ENCODE data around the gene STK32B. TPM values are rescaled to one million over a fixed set of nuclear protein-coding genes. Genes with fewer than 3 reads are reported as not detected.

STK32B gene
- total and polyA plus RNA-seq, 9 donors: 0.35 to 3.0 (median 1.2) TPM

DNA sequence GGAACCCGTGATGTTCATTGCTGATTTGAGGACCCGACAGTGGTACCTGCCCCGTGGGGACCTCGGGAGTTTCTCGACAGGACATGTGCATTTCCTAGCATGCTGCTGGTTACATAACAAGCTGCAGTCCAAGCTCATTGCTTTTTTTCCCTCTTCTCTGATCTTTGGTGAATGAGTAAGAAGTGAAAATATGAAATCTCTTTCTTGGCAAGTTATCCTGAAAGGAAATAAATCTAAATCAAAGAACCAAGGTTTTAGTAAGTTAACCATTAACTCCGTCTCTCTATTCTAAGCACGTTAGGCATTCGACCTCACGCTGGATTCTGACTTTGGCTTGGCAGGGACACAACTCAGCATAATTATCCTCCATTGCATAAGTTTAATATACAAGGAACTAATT, 86.6 kb downstream of the STK32B start:
- Histone ChIP-seq H3K27me3 (no peaks in the 10 kb centered on the region), H3K36me3 (no peaks in the 10 kb centered on the region), H3K4me3 (no peak overlapping the region), H3K9me3 (no peaks in the 10 kb centered on the region), H3K27ac (no peak overlapping the region), H3K4me1 (ENCODE audit: insufficient read depth) (no peaks in the 10 kb centered on the region)
- no peak for TF ChIP-seq POLR2A (IDR thresholded peaks at IDR 0.05)
- no peak for TF ChIP-seq EP300 (IDR thresholded peaks at IDR 0.05)
- TF ChIP-seq, protein P1, sequence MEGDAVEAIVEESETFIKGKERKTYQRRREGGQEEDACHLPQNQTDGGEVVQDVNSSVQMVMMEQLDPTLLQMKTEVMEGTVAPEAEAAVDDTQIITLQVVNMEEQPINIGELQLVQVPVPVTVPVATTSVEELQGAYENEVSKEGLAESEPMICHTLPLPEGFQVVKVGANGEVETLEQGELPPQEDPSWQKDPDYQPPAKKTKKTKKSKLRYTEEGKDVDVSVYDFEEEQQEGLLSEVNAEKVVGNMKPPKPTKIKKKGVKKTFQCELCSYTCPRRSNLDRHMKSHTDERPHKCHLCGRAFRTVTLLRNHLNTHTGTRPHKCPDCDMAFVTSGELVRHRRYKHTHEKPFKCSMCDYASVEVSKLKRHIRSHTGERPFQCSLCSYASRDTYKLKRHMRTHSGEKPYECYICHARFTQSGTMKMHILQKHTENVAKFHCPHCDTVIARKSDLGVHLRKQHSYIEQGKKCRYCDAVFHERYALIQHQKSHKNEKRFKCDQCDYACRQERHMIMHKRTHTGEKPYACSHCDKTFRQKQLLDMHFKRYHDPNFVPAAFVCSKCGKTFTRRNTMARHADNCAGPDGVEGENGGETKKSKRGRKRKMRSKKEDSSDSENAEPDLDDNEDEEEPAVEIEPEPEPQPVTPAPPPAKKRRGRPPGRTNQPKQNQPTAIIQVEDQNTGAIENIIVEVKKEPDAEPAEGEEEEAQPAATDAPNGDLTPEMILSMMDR (IDR thresholded peaks at IDR 0.05): no peak
- no peak for DNase-seq
- 18 to 23% (median 20%) methylated on average over 9 of the region's 9 CpGs for WGBS, 3 donors
- intact Hi-C loops (cut with DNase I): loop anchor here in 1 of 4 donors (10.0 kb wide), 1 partner anchor 1063 kb away; no protein-coding TSS in a partner anchor

- Histone ChIP-seq H3K4me3 (no peak overlapping the region), H3K36me3 (no peaks in the 10 kb centered on the region), H3K27me3 (no peaks in the 10 kb centered on the region), H3K4me1 (ENCODE audit: insufficient read depth) (no peaks in the 10 kb centered on the region), H3K9me3 (no peaks in the 10 kb centered on the region), H3K27ac (no peak overlapping the region)
- WGBS, 3 donors: 87 to 92% (median 91%) methylated on average over 3 of the region's 3 CpGs
- TF ChIP-seq EP300 (IDR thresholded peaks at IDR 0.05) (no peak), POLR2A (IDR thresholded peaks at IDR 0.05) (no peak)
- TF ChIP-seq, protein P1 (IDR thresholded peaks at IDR 0.05): no peak
- DNase-seq: no peak
- intact Hi-C loops (cut with DNase I): loop anchor here in 1 of 4 donors (10.0 kb wide), 1 partner anchor 1064 kb away; no protein-coding TSS in a partner anchor
Observed at GRCh38 chr4:5138389-5138788, 87.1 kb downstream of the STK32B start.

DNA sequence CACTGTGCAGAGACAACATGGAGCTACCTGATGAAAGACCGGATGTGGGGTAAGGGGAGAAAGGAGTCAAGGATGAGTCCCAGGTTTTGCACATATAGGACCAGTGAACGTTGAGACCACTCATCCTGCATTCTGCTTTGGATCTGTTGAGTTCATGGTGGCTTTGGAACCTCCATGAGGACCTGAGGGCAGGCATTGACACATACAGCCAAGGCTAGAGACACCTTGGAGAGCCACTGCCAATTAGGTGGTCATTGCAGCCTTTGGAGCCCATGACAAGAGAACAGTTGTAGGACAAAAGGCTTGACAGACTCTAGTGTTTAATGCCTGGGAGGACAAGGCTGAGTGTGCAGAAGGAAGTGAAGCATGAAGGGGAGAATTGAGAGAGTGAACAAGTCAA, 87.9 kb downstream of the STK32B start:
- no peaks in the 10 kb centered on the region for H3K36me3 ChIP-seq
- no peaks in the 10 kb centered on the region for H3K4me1 ChIP-seq (ENCODE audit: insufficient read depth)
- WGBS, 3 donors: 84 to 86% (median 85%) methylated on average over 2 of the region's 2 CpGs
- no peak overlapping the region for H3K27ac ChIP-seq
- no peak for DNase-seq
- intact Hi-C loops (cut with DNase I): loop anchor here in 1 of 4 donors (10.0 kb wide), 1 partner anchor 1064 kb away; no protein-coding TSS in a partner anchor
- H3K9me3 ChIP-seq: no peaks in the 10 kb centered on the region
- H3K27me3 ChIP-seq: no peaks in the 10 kb centered on the region
- no peak overlapping the region for H3K4me3 ChIP-seq
- no peak for TF ChIP-seq EP300 (IDR thresholded peaks at IDR 0.05)
- TF ChIP-seq, protein P1 (IDR thresholded peaks at IDR 0.05): no peak
- no peak for TF ChIP-seq POLR2A (IDR thresholded peaks at IDR 0.05)

- Histone ChIP-seq H3K4me1 (ENCODE audit: insufficient read depth) (no peaks in the 10 kb centered on the region), H3K27ac (no peak overlapping the region), H3K27me3 (no peaks in the 10 kb centered on the region), H3K9me3 (no peaks in the 10 kb centered on the region), H3K36me3 (no peaks in the 10 kb centered on the region), H3K4me3 (no peak overlapping the region)
- intact Hi-C loops (cut with DNase I): no loop called here
- WGBS, 3 donors: 77 to 82% (median 80%) methylated on average over 4 of the region's 4 CpGs
- no peak for DNase-seq
- no peak for TF ChIP-seq POLR2A (IDR thresholded peaks at IDR 0.05)
- TF ChIP-seq, protein P1 (IDR thresholded peaks at IDR 0.05): no peak
- no peak for TF ChIP-seq EP300 (IDR thresholded peaks at IDR 0.05)
Observed at GRCh38 chr4:5141802-5142201, 90.5 kb downstream of the STK32B start.
